Endothelial cell of umbilical vein (primary cell): ENCODE measurements around the gene KAT8. TPM values are rescaled to one million over a fixed set of nuclear protein-coding genes. Genes with fewer than 3 reads are reported as not detected.

Experiments
- BruUV-seq: library from RNA; stranded (reverse); fragments of 400-500 nt; replicated peaks from 2 replicates; lab custom pipeline; 2021; lab: Mats Ljungman, UMichigan
- CTCF ChIA-PET: fragments of 300-600, 350-600 bp; sonication (Branson Sonifier 250); formaldehyde crosslinking; loops from one replicate; lab custom pipeline; 2021; ENCODE audit warnings: antibody characterized with exemption, inconsistent platforms; lab: Charles Lee
- POLR2A ChIA-PET: fragments of 300-600, 350-600 bp; sonication (Branson Sonifier 250); formaldehyde crosslinking; loops from one replicate; lab custom pipeline; 2021; ENCODE audit warnings: antibody characterized with exemption, inconsistent platforms; lab: Charles Lee
- DNase-seq: peaks from one replicate; pipeline ENCODE4 v3.0.0-alpha.2; 2011; ENCODE audit warnings: low read depth, low spot score
- FAIRE-seq: peaks from 2 replicates; lab custom pipeline; 2011; peaks lifted over from hg19 to GRCh38; lab: Jason Lieb, UNC
- H2AFZ ChIP-seq: 2 replicates; pipeline ENCODE4 v1.6.0; 2012; ENCODE audit warnings: low read depth, low read length, control low read depth, inconsistent platforms
- H3K27ac ChIP-seq: 2 replicates; pipeline ENCODE4 v1.5.1; 2011; ENCODE audit warnings: low read depth, mild to moderate bottlenecking, control low read depth, low read length, moderate library complexity; ENCODE audit not compliant: insufficient read depth
- H3K27me3 ChIP-seq, 2 experiments: 2 replicates each; pipeline versions ENCODE4 v1.6.0 to v1.6.1; 2011; ENCODE audit warnings: low read length in 2 of 2, mixed read lengths in 1 of 2; ENCODE audit not compliant: control insufficient read depth in 2 of 2, insufficient read depth in 2 of 2
- H3K36me3 ChIP-seq, 2 experiments: 2 replicates in 1 of 2; 3 replicates in 1 of 2; pipeline ENCODE4 v1.5.1; 2011; ENCODE audit warnings: low read length in 2 of 2, mild to moderate bottlenecking in 1 of 2, moderate library complexity in 1 of 2; ENCODE audit not compliant: control insufficient read depth in 2 of 2, insufficient read depth in 2 of 2; ENCODE audit errors: extremely low read depth in 1 of 2
- H3K4me1 ChIP-seq: 3 replicates; pipeline ENCODE4 v1.5.1; 2011; ENCODE audit warnings: mild to moderate bottlenecking, low read length; ENCODE audit not compliant: control insufficient read depth, insufficient read depth; ENCODE audit errors: extremely low read depth
- H3K4me2 ChIP-seq: 2 replicates; pipeline ENCODE4 v1.6.1; 2011; ENCODE audit warnings: low read length, control low read depth, mixed read lengths; ENCODE audit not compliant: insufficient read depth
- H3K4me3 ChIP-seq, 3 experiments: fragments of 200-600 bp in 1 of 3; sonication (generic), shearing (Covaris generic) in 1 of 3; replicated peaks in 1 of 3; 2 replicates each; pipeline ENCODE4 v1.5.1; 2011 to 2016; ENCODE audit warnings: control low read depth in 3 of 3, low read length in 3 of 3, mild to moderate bottlenecking in 2 of 3, inconsistent platforms in 1 of 3, low read depth in 1 of 3, moderate library complexity in 1 of 3; ENCODE audit not compliant: insufficient read depth in 1 of 3
- H3K79me2 ChIP-seq: 2 replicates; pipeline ENCODE4 v1.6.0; 2012; ENCODE audit warnings: low read length, inconsistent platforms; ENCODE audit not compliant: control insufficient read depth, insufficient read depth
- H3K9ac ChIP-seq: replicated peaks from 2 replicates; pipeline ENCODE3; 2011; ENCODE audit warnings: low read length, control low read depth; ENCODE audit not compliant: insufficient read depth; ENCODE audit errors: extremely low read depth
- H3K9me1 ChIP-seq: replicated peaks from 3 replicates; pipeline ENCODE4 v1.6.0; 2011; ENCODE audit warnings: mild to moderate bottlenecking, low read length; ENCODE audit not compliant: control insufficient read depth, insufficient read depth; ENCODE audit errors: extremely low read depth
- H3K9me3 ChIP-seq: replicated peaks from 2 replicates; pipeline ENCODE4 v1.5.1; 2012; ENCODE audit warnings: low read length, inconsistent platforms; ENCODE audit not compliant: control insufficient read depth, insufficient read depth
- H4K20me1 ChIP-seq: replicated peaks from 2 replicates; pipeline ENCODE3; 2011; ENCODE audit warnings: mild to moderate bottlenecking, low read length; ENCODE audit not compliant: control insufficient read depth, insufficient read depth; ENCODE audit errors: extremely low read depth
- EZH2 ChIP-seq: IDR thresholded peaks from 2 replicates; pipeline ENCODE4 v1.6.1; 2012; ENCODE audit warnings: borderline replicate concordance, low read depth, mild to moderate bottlenecking, moderate library complexity, low read length, inconsistent platforms; ENCODE audit not compliant: severe bottlenecking
- FOS ChIP-seq: IDR thresholded peaks from 2 replicates; pipeline ENCODE4 v1.6.1; 2011; ENCODE audit warnings: mild to moderate bottlenecking, low read length, moderate library complexity, borderline replicate concordance; ENCODE audit not compliant: insufficient read depth
- GATA2 ChIP-seq: IDR thresholded peaks from 2 replicates; pipeline ENCODE4 v1.7.0; 2011; ENCODE audit warnings: low read depth, mild to moderate bottlenecking, moderate library complexity, mixed read lengths, low read length; ENCODE audit not compliant: insufficient read length, insufficient read depth
- JUN ChIP-seq: IDR thresholded peaks from 2 replicates; pipeline ENCODE4 v1.6.1; 2011; ENCODE audit warnings: borderline replicate concordance, low read depth; ENCODE audit not compliant: insufficient read length, insufficient read depth
- MYC ChIP-seq: IDR thresholded peaks from one replicate; pipeline ENCODE4 v1.6.1; 2011; ENCODE audit warnings: mild to moderate bottlenecking, low read depth, low read length
- POLR2A ChIP-seq: IDR thresholded peaks from 2 replicates; pipeline ENCODE4 v1.6.1; 2012; ENCODE audit warnings: low read depth, mild to moderate bottlenecking, control low read depth, low read length
- POLR2AphosphoS5 ChIP-seq: IDR thresholded peaks from 2 replicates; pipeline ENCODE4 v1.6.1; 2012; ENCODE audit warnings: low read depth, mild to moderate bottlenecking, control low read depth, low read length, moderate library complexity; ENCODE audit not compliant: insufficient read depth
- dilution Hi-C: fragments of 300-500 bp; cut with MboI; formaldehyde crosslinking; loops from one replicate; pipeline ENCODE4 v1.15.0; 2019; ENCODE audit warnings: low sequenced_read_pairs; ENCODE audit not compliant: extremely low pct_ligation_motif_present
- intact Hi-C: fragments of 100-400 bp; cut with micrococcal nuclease; formaldehyde crosslinking; loops from one replicate; pipeline ENCODE4 v1.10.0; 2022
- polyA plus RNA-seq, 4 experiments: library from polyadenylated mRNA; depleted of rRNA in 3 of 4; stranded (reverse) in 3 of 4; unstranded in 1 of 4; fragments of >200 nt; gene quantifications; 2 replicates each; pipeline versions ENCODE4 v1.2.1 to v1.2.3, GENCODE V29; 2011 to 2012; ENCODE audit warnings: missing spikeins in 1 of 4
- total RNA-seq: library from RNA; stranded (reverse); gene quantifications from 2 replicates; pipeline ENCODE4 v1.2.3, GENCODE V29; 2021
- TF ChIP-seq, protein P1 (sequence below), 2 donors: IDR thresholded peaks; 1 replicate in 1 of 2; 2 replicates in 1 of 2; pipeline ENCODE4 v1.5.1; 2011; ENCODE audit warnings: low read length in 2 of 2, mild to moderate bottlenecking in 2 of 2, moderate library complexity in 2 of 2, control low read depth in 1 of 2, inconsistent platforms in 1 of 2, low read depth in 1 of 2; ENCODE audit not compliant: insufficient read depth in 1 of 2; ENCODE audit errors: extremely low read depth in 1 of 2
- TF ChIP-seq, protein P2 (sequence below): IDR thresholded peaks from 2 replicates; pipeline ENCODE4 v1.6.1; 2011; ENCODE audit not compliant: insufficient read depth, insufficient read length

The KAT8 gene
- total and polyA plus RNA-seq, 2 donors (not counting 3 experiments of a cell fraction or from before 2014, with no cell fraction given) = 30.7 to 42.8 TPM

- no peak overlapping the region for H2AFZ ChIP-seq
- CTCF ChIA-PET = interaction anchor here (1.0 kb wide), 1 partner anchor 28 kb away, joined by 3 read pairs; no protein-coding TSS in a partner anchor
- BruUV-seq = no TSS peak
- DNase-seq = no peak
- peaks cover 10 to 30% of the 10 kb centered on the region in 2 experiments for H3K36me3 ChIP-seq
- H3K79me2 ChIP-seq = peaks cover 16% of the 10 kb centered on the region
- H3K9ac ChIP-seq = no peak overlapping the region
- H3K9me1 ChIP-seq = no peaks in the 10 kb centered on the region
- no peak overlapping the region for H3K4me2 ChIP-seq
- H3K4me1 ChIP-seq = peaks cover 7% of the 10 kb centered on the region
- no peaks in the 10 kb centered on the region for H3K9me3 ChIP-seq
- H3K27ac ChIP-seq = no peak overlapping the region
- H4K20me1 ChIP-seq = no peaks in the 10 kb centered on the region
- no peak overlapping the region for H3K4me3 ChIP-seq
- FAIRE-seq = peak; percentile 12
- POLR2A ChIA-PET = no interaction called here
- dilution Hi-C loops (no loop called here), intact Hi-C loops (no loop called here)
- H3K27me3 ChIP-seq = no peaks in the 10 kb centered on the region
- no peak for TF ChIP-seq EZH2
- TF ChIP-seq, protein P1, sequence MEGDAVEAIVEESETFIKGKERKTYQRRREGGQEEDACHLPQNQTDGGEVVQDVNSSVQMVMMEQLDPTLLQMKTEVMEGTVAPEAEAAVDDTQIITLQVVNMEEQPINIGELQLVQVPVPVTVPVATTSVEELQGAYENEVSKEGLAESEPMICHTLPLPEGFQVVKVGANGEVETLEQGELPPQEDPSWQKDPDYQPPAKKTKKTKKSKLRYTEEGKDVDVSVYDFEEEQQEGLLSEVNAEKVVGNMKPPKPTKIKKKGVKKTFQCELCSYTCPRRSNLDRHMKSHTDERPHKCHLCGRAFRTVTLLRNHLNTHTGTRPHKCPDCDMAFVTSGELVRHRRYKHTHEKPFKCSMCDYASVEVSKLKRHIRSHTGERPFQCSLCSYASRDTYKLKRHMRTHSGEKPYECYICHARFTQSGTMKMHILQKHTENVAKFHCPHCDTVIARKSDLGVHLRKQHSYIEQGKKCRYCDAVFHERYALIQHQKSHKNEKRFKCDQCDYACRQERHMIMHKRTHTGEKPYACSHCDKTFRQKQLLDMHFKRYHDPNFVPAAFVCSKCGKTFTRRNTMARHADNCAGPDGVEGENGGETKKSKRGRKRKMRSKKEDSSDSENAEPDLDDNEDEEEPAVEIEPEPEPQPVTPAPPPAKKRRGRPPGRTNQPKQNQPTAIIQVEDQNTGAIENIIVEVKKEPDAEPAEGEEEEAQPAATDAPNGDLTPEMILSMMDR (IDR thresholded peaks at IDR 0.05; ENCODE audit: extremely low read depth in 1 of 2, insufficient read depth in 1 of 2, low read depth in 1 of 2, low read length in 2 of 2) = no peak
- no peak for TF ChIP-seq POLR2A
- TF ChIP-seq, protein P2, sequence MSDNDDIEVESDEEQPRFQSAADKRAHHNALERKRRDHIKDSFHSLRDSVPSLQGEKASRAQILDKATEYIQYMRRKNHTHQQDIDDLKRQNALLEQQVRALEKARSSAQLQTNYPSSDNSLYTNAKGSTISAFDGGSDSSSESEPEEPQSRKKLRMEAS = no peak
- TF ChIP-seq POLR2AphosphoS5 = no peak
- TF ChIP-seq MYC = no peak
- TF ChIP-seq FOS = no peak
- TF ChIP-seq GATA2 = no peak
- no peak for TF ChIP-seq JUN
These were observed 3.0 kb upstream of the KAT8 start for GRCh38 chr16:31114468-31114867.
